ENCODE measurements around the gene VSIG10L. TPM values are rescaled to one million over a fixed set of nuclear protein-coding genes. Genes with fewer than 3 reads are reported as not detected.

Gene VSIG10L
- total RNA-seq, 1 donor from 2014 or later: 4.2 TPM

DNA sequence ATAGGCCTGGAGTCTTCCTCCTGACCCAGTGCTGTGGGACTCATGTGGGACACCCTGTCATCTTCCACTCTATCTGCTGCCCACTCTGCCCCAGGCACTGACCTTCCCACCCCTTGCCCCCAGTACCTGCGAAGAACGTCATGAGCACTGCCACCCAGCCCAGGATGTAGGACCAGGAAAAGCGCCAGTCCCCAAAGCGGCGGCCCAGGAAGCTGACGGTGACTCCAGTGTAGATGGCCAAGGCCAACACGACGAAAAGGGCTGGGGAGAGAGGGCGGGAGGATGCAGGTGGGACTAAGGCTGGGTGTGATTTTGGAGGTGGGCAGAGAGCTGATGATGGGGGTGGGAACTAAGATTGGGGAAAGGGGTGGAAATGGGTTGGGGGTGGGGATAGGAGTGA, 38.4 kb upstream of the VSIG10L start:
- Histone ChIP-seq H3K27ac (ENCODE audit: low read depth, low read length) (no peak overlapping the region), H4K20me1 (ENCODE audit: insufficient read depth, low read length) (no peaks in the 10 kb centered on the region), H3K4me1 (ENCODE audit: insufficient read depth, low read length) (no peaks in the 10 kb centered on the region), H3K79me2 (ENCODE audit: insufficient read depth, low read length) (no peaks in the 10 kb centered on the region), H3K36me3 (ENCODE audit: insufficient read depth, low read length) (no peaks in the 10 kb centered on the region), H2AFZ (ENCODE audit: low read depth, low read length) (no peak overlapping the region), H3K9ac (ENCODE audit: low read length) (no peak overlapping the region), H3K4me3 (ENCODE audit: insufficient read depth, low read depth, low read length) (no peak overlapping the region), H3K9me3 (ENCODE audit: insufficient read depth, low read depth, low read length) (no peaks in the 10 kb centered on the region), H3K27me3 (ENCODE audit: insufficient read depth, low read length) (no peaks in the 10 kb centered on the region), H3K4me2 (ENCODE audit: low read length) (no peak overlapping the region)
- Mint-ChIP-seq H3K4me1 (ENCODE audit: low read depth, unreplicated experiment) (no peaks in the 10 kb centered on the region), H3K36me3 (ENCODE audit: low read depth, unreplicated experiment) (no peaks in the 10 kb centered on the region), H3K4me3 (ENCODE audit: unreplicated experiment) (no peak overlapping the region), H3K27me3 (ENCODE audit: low read depth, unreplicated experiment) (peaks cover 7% of the 10 kb centered on the region), H3K9me3 (ENCODE audit: unreplicated experiment) (no peaks in the 10 kb centered on the region), H3K27ac (ENCODE audit: unreplicated experiment) (no peak overlapping the region)
- TF ChIP-seq EZH2 (IDR thresholded peaks at IDR 0.05; ENCODE audit: insufficient read depth, low read length): no peak
- TF ChIP-seq, protein P1, sequence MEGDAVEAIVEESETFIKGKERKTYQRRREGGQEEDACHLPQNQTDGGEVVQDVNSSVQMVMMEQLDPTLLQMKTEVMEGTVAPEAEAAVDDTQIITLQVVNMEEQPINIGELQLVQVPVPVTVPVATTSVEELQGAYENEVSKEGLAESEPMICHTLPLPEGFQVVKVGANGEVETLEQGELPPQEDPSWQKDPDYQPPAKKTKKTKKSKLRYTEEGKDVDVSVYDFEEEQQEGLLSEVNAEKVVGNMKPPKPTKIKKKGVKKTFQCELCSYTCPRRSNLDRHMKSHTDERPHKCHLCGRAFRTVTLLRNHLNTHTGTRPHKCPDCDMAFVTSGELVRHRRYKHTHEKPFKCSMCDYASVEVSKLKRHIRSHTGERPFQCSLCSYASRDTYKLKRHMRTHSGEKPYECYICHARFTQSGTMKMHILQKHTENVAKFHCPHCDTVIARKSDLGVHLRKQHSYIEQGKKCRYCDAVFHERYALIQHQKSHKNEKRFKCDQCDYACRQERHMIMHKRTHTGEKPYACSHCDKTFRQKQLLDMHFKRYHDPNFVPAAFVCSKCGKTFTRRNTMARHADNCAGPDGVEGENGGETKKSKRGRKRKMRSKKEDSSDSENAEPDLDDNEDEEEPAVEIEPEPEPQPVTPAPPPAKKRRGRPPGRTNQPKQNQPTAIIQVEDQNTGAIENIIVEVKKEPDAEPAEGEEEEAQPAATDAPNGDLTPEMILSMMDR (IDR thresholded peaks at IDR 0.05; ENCODE audit: insufficient read depth, low read depth, low read length): no peak
- FAIRE-seq (no peak), DNase-seq (ENCODE audit: low read depth) (no peak)

DNA sequence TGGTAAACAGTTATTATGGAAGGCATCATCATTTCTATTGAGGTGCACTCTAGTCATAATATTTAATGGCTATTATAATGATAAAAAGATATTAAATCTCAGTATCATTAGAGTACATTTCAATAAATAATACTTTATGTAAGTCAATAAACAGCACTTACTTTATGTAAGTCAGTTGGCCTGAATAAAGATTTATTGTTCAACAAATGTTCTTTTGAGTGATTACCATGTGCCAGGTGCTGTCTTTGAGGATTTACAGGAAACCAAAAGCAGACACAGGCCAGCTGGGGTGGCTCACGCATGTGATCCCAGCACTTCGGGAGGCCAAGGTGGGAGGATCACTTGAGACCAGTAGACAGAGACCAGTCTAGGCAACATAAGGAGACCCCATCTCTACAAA, 35.5 kb upstream of the VSIG10L start:
- DNase-seq (ENCODE audit: low read depth) (no peak), FAIRE-seq (no peak)
- Histone ChIP-seq H3K9ac (ENCODE audit: low read length) (no peak overlapping the region), H4K20me1 (ENCODE audit: insufficient read depth, low read length) (no peaks in the 10 kb centered on the region), H3K4me1 (ENCODE audit: insufficient read depth, low read length) (no peaks in the 10 kb centered on the region), H3K27me3 (ENCODE audit: insufficient read depth, low read length) (no peaks in the 10 kb centered on the region), H3K4me2 (ENCODE audit: low read length) (no peak overlapping the region), H3K36me3 (ENCODE audit: insufficient read depth, low read length) (no peaks in the 10 kb centered on the region), H3K27ac (ENCODE audit: low read depth, low read length) (no peak overlapping the region), H2AFZ (ENCODE audit: low read depth, low read length) (no peak overlapping the region), H3K9me3 (ENCODE audit: insufficient read depth, low read depth, low read length) (no peaks in the 10 kb centered on the region), H3K4me3 (ENCODE audit: insufficient read depth, low read depth, low read length) (no peak overlapping the region), H3K79me2 (ENCODE audit: insufficient read depth, low read length) (no peaks in the 10 kb centered on the region)
- no peak for TF ChIP-seq EZH2 (IDR thresholded peaks at IDR 0.05; ENCODE audit: insufficient read depth, low read length)
- TF ChIP-seq, protein P1 (IDR thresholded peaks at IDR 0.05; ENCODE audit: insufficient read depth, low read depth, low read length): no peak
- Mint-ChIP-seq H3K36me3 (ENCODE audit: low read depth, unreplicated experiment) (no peaks in the 10 kb centered on the region), H3K4me3 (ENCODE audit: unreplicated experiment) (no peak overlapping the region), H3K4me1 (ENCODE audit: low read depth, unreplicated experiment) (peaks cover 5% of the 10 kb centered on the region), H3K9me3 (ENCODE audit: unreplicated experiment) (no peaks in the 10 kb centered on the region), H3K27me3 (ENCODE audit: low read depth, unreplicated experiment) (peaks cover 5% of the 10 kb centered on the region), H3K27ac (ENCODE audit: unreplicated experiment) (no peak overlapping the region)

DNA sequence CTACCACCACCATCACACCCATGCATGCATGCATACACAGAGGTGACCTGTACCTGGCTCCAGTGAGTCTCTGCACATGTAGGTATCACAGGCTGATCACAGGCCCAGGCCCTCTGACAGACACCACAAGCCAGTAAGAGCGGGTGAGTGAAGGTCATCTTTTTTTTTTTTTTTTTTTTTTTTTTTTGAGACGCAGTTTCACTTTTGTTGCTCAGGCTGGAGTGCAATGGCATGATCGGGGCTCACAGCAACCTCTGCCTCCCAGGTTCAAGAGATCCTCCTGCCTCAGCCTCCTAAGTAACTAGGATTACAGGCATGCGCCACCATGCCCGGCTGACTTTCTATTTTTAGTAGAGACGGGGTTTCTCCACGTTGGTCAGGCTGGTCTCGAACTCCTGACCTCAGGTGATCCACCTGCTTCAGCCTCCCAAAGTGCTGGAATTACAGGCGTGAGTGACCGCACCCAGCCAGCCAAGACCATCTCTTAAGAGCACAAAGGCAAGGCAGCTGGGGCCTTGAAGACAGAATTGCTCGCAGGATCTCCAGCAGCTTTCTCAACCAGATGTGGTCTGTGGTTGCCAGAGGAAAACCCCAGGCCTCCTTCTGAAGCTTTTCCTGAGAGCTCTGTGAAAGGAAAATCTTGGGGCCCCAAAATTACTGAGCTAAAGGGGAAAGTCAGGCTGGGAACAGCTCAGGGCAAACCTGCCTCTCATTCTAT, 33.7 kb upstream of the VSIG10L start:
- DNase-seq (ENCODE audit: low read depth) (no peak), FAIRE-seq (no peak)
- no peak overlapping the region for H3K27ac Mint-ChIP-seq (ENCODE audit: unreplicated experiment)

More for the DNA sequence above, 33.7 kb upstream of the VSIG10L start:
- no peak for TF ChIP-seq EZH2 (IDR thresholded peaks at IDR 0.05; ENCODE audit: insufficient read depth, low read length)
- TF ChIP-seq, protein P1 (IDR thresholded peaks at IDR 0.05; ENCODE audit: insufficient read depth, low read depth, low read length): no peak
- Mint-ChIP-seq H3K9me3 (ENCODE audit: unreplicated experiment) (no peaks in the 10 kb centered on the region), H3K36me3 (ENCODE audit: low read depth, unreplicated experiment) (no peaks in the 10 kb centered on the region), H3K4me1 (ENCODE audit: low read depth, unreplicated experiment) (peaks cover 5% of the 10 kb centered on the region), H3K27me3 (ENCODE audit: low read depth, unreplicated experiment) (peaks cover 5% of the 10 kb centered on the region), H3K4me3 (ENCODE audit: unreplicated experiment) (peak overlapping the region; percentile 60)
- Histone ChIP-seq H3K36me3 (ENCODE audit: insufficient read depth, low read length) (no peaks in the 10 kb centered on the region), H3K4me2 (ENCODE audit: low read length) (no peak overlapping the region), H3K4me3 (ENCODE audit: insufficient read depth, low read depth, low read length) (no peak overlapping the region), H3K27ac (ENCODE audit: low read depth, low read length) (no peak overlapping the region), H3K79me2 (ENCODE audit: insufficient read depth, low read length) (no peaks in the 10 kb centered on the region), H3K9me3 (ENCODE audit: insufficient read depth, low read depth, low read length) (no peaks in the 10 kb centered on the region), H4K20me1 (ENCODE audit: insufficient read depth, low read length) (no peaks in the 10 kb centered on the region), H2AFZ (ENCODE audit: low read depth, low read length) (no peak overlapping the region), H3K27me3 (ENCODE audit: insufficient read depth, low read length) (no peaks in the 10 kb centered on the region), H3K9ac (ENCODE audit: low read length) (no peak overlapping the region), H3K4me1 (ENCODE audit: insufficient read depth, low read length) (no peaks in the 10 kb centered on the region)

Measured in astrocyte (in vitro differentiated cells and primary cell).